GM21390 (cell line): ENCODE results near the gene IFITM5.
"Not testable (repeated sequence)": the region's sequence is repeated elsewhere in the genome, so short reads cannot be mapped to it uniquely, and the experiment has no call there.

Source experiments
- ATAC-seq: cut with Tn5 transposase; IDR thresholded peaks from one replicate; pipeline ENCODE4 v1.9.1; 2021; ENCODE audit not compliant: unreplicated experiment

The IFITM5 gene

GRCh38 chr11:328516-329100, 29.3 kb upstream of the IFITM5 start:
- ATAC-seq = not testable (repeated sequence)

- ATAC-seq = no peak
Measured at GRCh38 chr11:328012-328411, 28.7 kb upstream of the IFITM5 start.

- ATAC-seq = no peak
Measured at GRCh38 chr11:327581-327923, 28.2 kb upstream of the IFITM5 start.

- ATAC-seq = peak; percentile 63
Measured at GRCh38 chr11:326842-327580, 27.7 kb upstream of the IFITM5 start.

GRCh38 chr11:326592-326841, 27.2 kb upstream of the IFITM5 start:
- ATAC-seq = no peak

- ATAC-seq = no peak
Measured at GRCh38 chr11:325796-326591, 26.7 kb upstream of the IFITM5 start.

- not testable (repeated sequence) for ATAC-seq
Measured at GRCh38 chr11:324593-325517, 25.5 kb upstream of the IFITM5 start.

GRCh38 chr11:324156-324555, 24.8 kb upstream of the IFITM5 start:
- no peak for ATAC-seq

GRCh38 chr11:319888-320273, 20.6 kb upstream of the IFITM5 start:
- ATAC-seq = not testable (repeated sequence)

- not testable (repeated sequence) for ATAC-seq
Measured at GRCh38 chr11:319121-319887, 20.0 kb upstream of the IFITM5 start.

- peak; percentile 50 for ATAC-seq
Measured at GRCh38 chr11:318405-319120, 19.2 kb upstream of the IFITM5 start.

- not testable (repeated sequence) for ATAC-seq
Measured at GRCh38 chr11:317668-318404, 18.5 kb upstream of the IFITM5 start.

GRCh38 chr11:316891-317301, 17.6 kb upstream of the IFITM5 start:
- ATAC-seq = no peak

- no peak for ATAC-seq
Measured at GRCh38 chr11:316031-316701, 16.8 kb upstream of the IFITM5 start.

- ATAC-seq = no peak
Measured at GRCh38 chr11:315516-315994, 16.2 kb upstream of the IFITM5 start.

- no peak for ATAC-seq
Measured at GRCh38 chr11:315051-315481, 15.7 kb upstream of the IFITM5 start.

GRCh38 chr11:314554-314875, 15.2 kb upstream of the IFITM5 start:
- ATAC-seq = not testable (repeated sequence)

GRCh38 chr11:313787-314553, 14.6 kb upstream of the IFITM5 start, which contains the start of gene IFITM1:
IFITM1 (plus strand) TSS chr11:314040; CDS start chr11:314171, 131 bp downstream.
- peak; percentile 34 for ATAC-seq
